NCI-H128 (cell line): Measurements from ENCODE around the gene ZNF134.

ENCODE experiments used
- DNase-seq: peaks from one replicate; lab custom pipeline; 2025; ENCODE audit not compliant: unreplicated experiment; lab: John Stamatoyannopoulos, UW

The ZNF134 gene

GRCh38 chr19:57637379-57637778, 23.3 kb downstream of the ZNF134 start:
- no peak for DNase-seq

GRCh38 chr19:57641715-57642234, 27.7 kb downstream of the ZNF134 start:
- DNase-seq, result no peak

- no peak for DNase-seq
Measured at GRCh38 chr19:57642396-57643046, 28.5 kb downstream of the ZNF134 start.

GRCh38 chr19:57643734-57644133, 29.7 kb downstream of the ZNF134 start:
- DNase-seq, result no peak

GRCh38 chr19:57648331-57649003, 34.4 kb downstream of the ZNF134 start:
- no peak for DNase-seq

GRCh38 chr19:57651654-57651996, 37.6 kb downstream of the ZNF134 start:
- DNase-seq, result no peak

GRCh38 chr19:57653689-57654088, 39.6 kb downstream of the ZNF134 start:
- no peak for DNase-seq

- DNase-seq, result no peak
Measured at GRCh38 chr19:57655443-57655842, 41.4 kb downstream of the ZNF134 start.

- no peak for DNase-seq
Measured at GRCh38 chr19:57656346-57656745, 42.3 kb downstream of the ZNF134 start.

GRCh38 chr19:57664269-57665127, 50.5 kb downstream of the ZNF134 start:
- peak; percentile 32 for DNase-seq

GRCh38 chr19:57665261-57665806, 51.3 kb downstream of the ZNF134 start:
- DNase-seq, result no peak

GRCh38 chr19:57667228-57667627, 53.2 kb downstream of the ZNF134 start:
- no peak for DNase-seq

- DNase-seq, result no peak
Measured at GRCh38 chr19:57668635-57669034, 54.6 kb downstream of the ZNF134 start, which contains the start of gene ZSCAN4. Gene ZSCAN4, plus strand, starts transcription at chr19:57668935. Its CDS starts 7,211 bp downstream, at chr19:57676146.

GRCh38 chr19:57671124-57671895, 57.3 kb downstream of the ZNF134 start:
- DNase-seq, result no peak

- DNase-seq, result no peak
Measured at GRCh38 chr19:57672466-57672865, 58.4 kb downstream of the ZNF134 start.
